Natural killer cell (primary cell): ENCODE results near the gene COL8A1. TPM values are rescaled to one million over a fixed set of nuclear protein-coding genes. Genes with fewer than 3 reads are reported as not detected.
"Not testable (repeated sequence)": the region's sequence is repeated elsewhere in the genome, so short reads cannot be mapped to it uniquely, and the experiment has no call there.

ENCODE experiments used
- ATAC-seq, 3 donors: fragments of 150-1000 bp in 2 of 3; fragments of 200-7000 bp in 1 of 3; cut with Tn5 transposase; 1 replicate in 1 of 3; 2 replicates in 2 of 3; pipeline ENCODE4 v1.10.0; 2021; ENCODE audit warnings: mild to moderate bottlenecking in 2 of 3, moderate library complexity in 2 of 3
- DNase-seq, 2 donors: peaks; one replicate each; pipeline versions ENCODE4 v3.0.0 to v3.0.0-alpha.2; 2013 to 2021; ENCODE audit warnings: mixed read lengths in 1 of 2
- H3K27ac ChIP-seq: one replicate; pipeline ENCODE4 v1.5.1; 2013; ENCODE audit warnings: mild to moderate bottlenecking, low read length
- H3K27me3 ChIP-seq: one replicate; pipeline ENCODE4 v1.6.1; 2013; ENCODE audit warnings: low read length; ENCODE audit not compliant: control insufficient read depth, insufficient read depth
- H3K36me3 ChIP-seq: one replicate; pipeline ENCODE4 v1.6.1; 2013; ENCODE audit warnings: low read length; ENCODE audit not compliant: control insufficient read depth, insufficient read depth
- H3K4me1 ChIP-seq: one replicate; pipeline ENCODE4 v1.6.1; 2013; ENCODE audit warnings: low read length; ENCODE audit not compliant: control insufficient read depth, insufficient read depth
- H3K4me3 ChIP-seq: one replicate; pipeline ENCODE4 v1.5.1; 2013; ENCODE audit warnings: low read length
- H3K9me3 ChIP-seq: one replicate; pipeline ENCODE4 v1.6.1; 2013; ENCODE audit warnings: low read length; ENCODE audit not compliant: control insufficient read depth, insufficient read depth
- H3K27ac Mint-ChIP-seq, 2 donors: one replicate each; pipeline ENCODE4 v1.8.0; 2022; ENCODE audit warnings: mild to moderate bottlenecking in 2 of 2, mixed read lengths in 2 of 2, moderate library complexity in 1 of 2
- H3K27me3 Mint-ChIP-seq, 2 donors: one replicate each; pipeline ENCODE4 v1.8.0; 2022; ENCODE audit warnings: low read depth in 2 of 2, mixed read lengths in 2 of 2
- H3K36me3 Mint-ChIP-seq: one replicate; pipeline ENCODE4 v1.8.0; 2022; ENCODE audit warnings: mixed read lengths
- H3K4me1 Mint-ChIP-seq, 2 donors: one replicate each; pipeline ENCODE4 v1.8.0; 2022; ENCODE audit warnings: mixed read lengths in 2 of 2
- H3K4me3 Mint-ChIP-seq: one replicate; pipeline ENCODE4 v1.8.0; 2022; ENCODE audit warnings: mild to moderate bottlenecking, moderate library complexity, mixed read lengths
- H3K9me3 Mint-ChIP-seq, 2 donors: one replicate each; pipeline ENCODE4 v1.8.0; 2022; ENCODE audit warnings: mixed read lengths in 2 of 2
- CTCF ChIP-seq: fragments of 200-600 bp; IDR thresholded peaks from one replicate; pipeline ENCODE4 v1.8.0; 2022; ENCODE audit warnings: antibody characterized with exemption
- WGBS: methylation state at CpG from one replicate; pipeline ENCODE4 v1.1.7; 2013; ENCODE audit warnings: missing lambda C conversion rate; ENCODE audit not compliant: insufficient coverage; 5-methylcytosine and 5-hydroxymethylcytosine counted together
- intact Hi-C: fragments of 100-400 bp; cut with micrococcal nuclease; formaldehyde crosslinking; loops from one replicate; pipeline ENCODE4 v1.14.2; 2022
- total RNA-seq, 4 donors: library from RNA; stranded (reverse); fragments of 120-200 nt in 1 of 4; gene quantifications; one replicate each; pipeline versions ENCODE4 v1.2.3 to v1.2.4, GENCODE V29; 2013 to 2022

Gene COL8A1
- total RNA-seq, 3 donors from 2014 or later (not counting 1 experiment from before 2014, with no cell fraction given): 0.12 to 0.23 TPM; not detected in 1

GRCh38 chr3:99837715-99838114 is 199.3 kb downstream of the COL8A1 start:
- H3K27ac Mint-ChIP-seq: no peak overlapping the region
- no peak for ATAC-seq
- no peak for TF ChIP-seq CTCF

DNA sequence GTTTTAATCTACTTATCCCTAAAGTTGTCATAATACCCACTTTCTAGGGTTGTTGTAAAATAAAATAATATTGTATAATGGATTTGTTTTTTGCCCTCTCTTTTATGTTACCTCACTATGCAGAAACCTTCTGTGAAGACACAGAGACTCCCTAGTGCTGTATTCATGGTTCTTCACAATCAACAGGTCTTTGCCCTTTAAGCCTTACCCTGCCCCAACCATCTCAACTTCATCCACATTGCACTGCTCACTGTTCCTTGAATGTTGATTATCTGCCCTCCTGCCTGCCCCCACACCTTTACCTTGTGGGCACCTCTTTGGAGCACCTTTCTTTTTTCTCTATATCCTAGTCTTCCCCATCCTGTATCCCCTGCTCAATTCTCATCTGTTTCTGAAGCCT is 200.4 kb downstream of the COL8A1 start:
- TF ChIP-seq CTCF: no peak
- DNase-seq (no peak), ATAC-seq (no peak)
- no peaks in the 10 kb centered on the region for H3K36me3 ChIP-seq
- H3K4me3 ChIP-seq: no peak overlapping the region
- no peak overlapping the region for H3K27ac ChIP-seq
- Mint-ChIP-seq H3K4me1 (no peaks in the 10 kb centered on the region), H3K27me3 (no peaks in the 10 kb centered on the region), H3K27ac (no peak overlapping the region), H3K36me3 (no peaks in the 10 kb centered on the region), H3K4me3 (no peak overlapping the region), H3K9me3 (no peaks in the 10 kb centered on the region)
- no peaks in the 10 kb centered on the region for H3K27me3 ChIP-seq
- no peaks in the 10 kb centered on the region for H3K9me3 ChIP-seq
- intact Hi-C loops: no loop called here
- H3K4me1 ChIP-seq: no peaks in the 10 kb centered on the region

More at GRCh38 chr3:99837715-99838114, 199.3 kb downstream of the COL8A1 start:
- H3K36me3 Mint-ChIP-seq: no peaks in the 10 kb centered on the region
- Histone ChIP-seq H3K36me3 (no peaks in the 10 kb centered on the region), H3K4me1 (no peaks in the 10 kb centered on the region), H3K9me3 (no peaks in the 10 kb centered on the region), H3K27ac (no peak overlapping the region), H3K27me3 (no peaks in the 10 kb centered on the region), H3K4me3 (no peak overlapping the region)
- no peak overlapping the region for H3K4me3 Mint-ChIP-seq
- DNase-seq: no peak
- H3K4me1 Mint-ChIP-seq: no peaks in the 10 kb centered on the region
- WGBS: 92% methylated on average over 1 of the region's 1 CpG
- H3K9me3 Mint-ChIP-seq: no peaks in the 10 kb centered on the region
- intact Hi-C loops: no loop called here
- no peaks in the 10 kb centered on the region for H3K27me3 Mint-ChIP-seq

- H3K27ac Mint-ChIP-seq: no peak overlapping the region
- no peak for TF ChIP-seq CTCF
- no peak for DNase-seq
- H3K27ac ChIP-seq: no peak overlapping the region
- no peaks in the 10 kb centered on the region for H3K27me3 Mint-ChIP-seq
- H3K4me1 Mint-ChIP-seq: no peaks in the 10 kb centered on the region
- no peaks in the 10 kb centered on the region for H3K9me3 ChIP-seq
- H3K36me3 Mint-ChIP-seq: no peaks in the 10 kb centered on the region
- no peaks in the 10 kb centered on the region for H3K36me3 ChIP-seq
- H3K4me3 Mint-ChIP-seq: no peak overlapping the region
- no peak for ATAC-seq
- H3K4me3 ChIP-seq: no peak overlapping the region
- H3K27me3 ChIP-seq: no peaks in the 10 kb centered on the region
- 63% methylated on average over 1 of the region's 1 CpG for WGBS
- H3K4me1 ChIP-seq: no peaks in the 10 kb centered on the region
- intact Hi-C loops: no loop called here
- no peaks in the 10 kb centered on the region for H3K9me3 Mint-ChIP-seq
Observed at GRCh38 chr3:99839613-99840012, 201.2 kb downstream of the COL8A1 start.

- ATAC-seq, H3K36me3 Mint-ChIP-seq, H3K27ac Mint-ChIP-seq, H3K27me3 Mint-ChIP-seq, H3K27ac ChIP-seq, H3K36me3 ChIP-seq, H3K9me3 ChIP-seq, H3K4me1 Mint-ChIP-seq, DNase-seq, H3K4me3 Mint-ChIP-seq, H3K27me3 ChIP-seq, H3K4me1 ChIP-seq, H3K4me3 ChIP-seq, H3K9me3 Mint-ChIP-seq, intact Hi-C loops: not testable (repeated sequence)
- WGBS: 97% methylated on average over 4 of the region's 4 CpGs
Observed at GRCh38 chr3:99841949-99842348, 203.6 kb downstream of the COL8A1 start.
